H1 (cell line): ENCODE results near the gene RPRM. TPM values are rescaled to one million over a fixed set of nuclear protein-coding genes. Genes with fewer than 3 reads are reported as not detected.

Experiments
- NANOG ChIP-seq: IDR thresholded peaks from 2 replicates; pipeline ENCODE4 v1.6.1; 2011; ENCODE audit warnings: low read length, low read depth, mild to moderate bottlenecking, inconsistent platforms; ENCODE audit not compliant: insufficient read depth, poor library complexity, severe bottlenecking
- polyA plus RNA-seq, 7 experiments: library from polyadenylated mRNA; depleted of rRNA in 3 of 7; stranded (reverse) in 5 of 7; unstranded in 2 of 7; fragments of >200 nt in 5 of 7; fragments of 200-250 nt in 2 of 7; gene quantifications; 1 replicate in 5 of 7; 2 replicates in 1 of 7; 4 replicates in 1 of 7; pipeline versions ENCODE4 v1.2.1 to v1.2.3, GENCODE V29; 2011 to 2013; ENCODE audit warnings: missing spikeins in 2 of 7, mixed read lengths in 2 of 7
- total RNA-seq: library from RNA; stranded (reverse); fragmentation: NEBNext Ultra II Directional; extraction: Animal tissue kit (Norgen Biotek cat#: 25700); gene quantifications from 2 replicates; pipeline ENCODE4 v1.2.1, GENCODE V29; 2021
- TF ChIP-seq, protein P1 (sequence below): IDR thresholded peaks from 2 replicates; pipeline ENCODE4 v1.6.1; 2012; ENCODE audit warnings: inconsistent platforms

RPRM gene
- total and polyA plus RNA-seq, 2 of the 8 experiments (the other 6 are each of a cell fraction or from before 2014, with no cell fraction given): 11.0 to 16.3 TPM

DNA sequence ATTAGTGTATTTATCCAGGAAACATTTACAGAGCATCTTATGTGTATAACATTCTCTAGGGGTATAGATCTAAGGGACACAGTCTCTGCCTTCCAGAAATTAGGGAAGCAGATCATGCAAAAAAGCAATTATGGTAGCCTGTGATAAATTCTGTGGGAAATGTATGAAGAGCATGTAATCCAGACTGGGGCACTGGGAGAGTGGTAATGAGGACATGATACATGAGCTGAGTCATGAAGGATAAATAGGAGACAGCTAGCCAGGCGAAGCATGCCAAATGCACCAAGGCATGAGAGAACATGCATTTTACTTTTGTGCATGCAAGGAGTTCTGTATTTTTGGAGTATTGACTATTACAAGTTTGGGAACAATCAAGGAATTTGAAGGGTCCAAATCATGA, 8.9 kb upstream of the RPRM start (continued):
- TF ChIP-seq, protein P1, sequence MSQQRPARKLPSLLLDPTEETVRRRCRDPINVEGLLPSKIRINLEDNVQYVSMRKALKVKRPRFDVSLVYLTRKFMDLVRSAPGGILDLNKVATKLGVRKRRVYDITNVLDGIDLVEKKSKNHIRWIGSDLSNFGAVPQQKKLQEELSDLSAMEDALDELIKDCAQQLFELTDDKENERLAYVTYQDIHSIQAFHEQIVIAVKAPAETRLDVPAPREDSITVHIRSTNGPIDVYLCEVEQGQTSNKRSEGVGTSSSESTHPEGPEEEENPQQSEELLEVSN: no peak
- TF ChIP-seq NANOG: no peak
